Activated naive CD4-positive, alpha-beta T cell treated with anti-CD3 and anti-CD28 coated beads, Interleukin-2, amount 10 ng/mL, durations not matched to agents 7 days and 5 days (primary cell): Measurements from ENCODE around the gene MSANTD4.
"Not testable (repeated sequence)": the region's sequence is repeated elsewhere in the genome, so short reads cannot be mapped to it uniquely, and the experiment has no call there.

Experiments
- CTCF ChIA-PET: fragments of 350-600 bp; sonication (Branson Sonifier 250); formaldehyde crosslinking; loops from one replicate; lab custom pipeline; 2021; ENCODE audit warnings: antibody characterized with exemption; lab: Charles Lee
- DNase-seq: peaks from one replicate; pipeline ENCODE4 v3.0.0-alpha.2; 2020
- H3K27ac Mint-ChIP-seq: one replicate; pipeline ENCODE4 v1.8.0; 2021; ENCODE audit warnings: mild to moderate bottlenecking, moderate library complexity, mixed read lengths
- H3K27me3 Mint-ChIP-seq: one replicate; pipeline ENCODE4 v1.8.0; 2021; ENCODE audit warnings: mild to moderate bottlenecking, mixed read lengths
- H3K36me3 Mint-ChIP-seq: one replicate; pipeline ENCODE4 v1.8.0; 2021; ENCODE audit warnings: mixed read lengths
- H3K4me1 Mint-ChIP-seq: one replicate; pipeline ENCODE4 v1.8.0; 2021; ENCODE audit warnings: mixed read lengths
- H3K4me3 Mint-ChIP-seq: one replicate; pipeline ENCODE4 v1.8.0; 2021; ENCODE audit warnings: mild to moderate bottlenecking, moderate library complexity, mixed read lengths
- H3K9me3 Mint-ChIP-seq: one replicate; pipeline ENCODE4 v1.8.0; 2021; ENCODE audit warnings: mixed read lengths

Gene MSANTD4

DNA sequence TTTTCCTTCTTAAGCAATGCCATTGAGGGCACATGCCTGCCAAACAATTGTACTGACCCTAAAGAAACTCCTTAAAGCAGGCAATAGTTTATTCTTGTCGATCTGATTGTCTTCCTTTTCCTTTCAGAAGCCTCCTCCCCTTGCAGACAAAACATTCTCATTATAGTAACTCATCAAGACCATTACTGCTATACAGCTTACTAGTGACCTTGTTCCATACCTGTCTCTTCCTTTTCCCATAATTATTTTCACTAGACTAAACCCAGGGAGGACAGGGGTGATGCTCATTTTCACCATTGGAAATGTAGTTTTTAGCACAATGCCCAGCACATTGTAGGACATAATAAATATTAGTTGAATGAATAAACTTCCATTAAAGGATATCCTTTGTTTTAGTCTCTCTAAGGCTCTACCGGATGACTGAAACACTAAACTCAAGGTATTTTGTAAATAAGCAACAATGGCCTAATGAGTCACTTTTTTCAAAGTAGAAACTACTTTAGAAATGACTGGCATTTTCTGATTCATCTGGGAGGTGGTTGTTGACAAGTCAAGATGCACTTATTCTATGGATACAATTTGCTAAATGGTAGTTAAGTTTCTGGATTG is 9.3 kb upstream of the MSANTD4 start:
- no peaks in the 10 kb centered on the region for H3K4me1 Mint-ChIP-seq
- no peak overlapping the region for H3K4me3 Mint-ChIP-seq
- H3K36me3 Mint-ChIP-seq: no peaks in the 10 kb centered on the region
- H3K27ac Mint-ChIP-seq: no peak overlapping the region
- CTCF ChIA-PET: interaction anchor here (0.6 kb wide), 1 partner anchor 342 kb away, joined by 5 read pairs; no protein-coding TSS in a partner anchor
- no peaks in the 10 kb centered on the region for H3K9me3 Mint-ChIP-seq
- peaks cover 12% of the 10 kb centered on the region for H3K27me3 Mint-ChIP-seq
- DNase-seq: no peak

DNA sequence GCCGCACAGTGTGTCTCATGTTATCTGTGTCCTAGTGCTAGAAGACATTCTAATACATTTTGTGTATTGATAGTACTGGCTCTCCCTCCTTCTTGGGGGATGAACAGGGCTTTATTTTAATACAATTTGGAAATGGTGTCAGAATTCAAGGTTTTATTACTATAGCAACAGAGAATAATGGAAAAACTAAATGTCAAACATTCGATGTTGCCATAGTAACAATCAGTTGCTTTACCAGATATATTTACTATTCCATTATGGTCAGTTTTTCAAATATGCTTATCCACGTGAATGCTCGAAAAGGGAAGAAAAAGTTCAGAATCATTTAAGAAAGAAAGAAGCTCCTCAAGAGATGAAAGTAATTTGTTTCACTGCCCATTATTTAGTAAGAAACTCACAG is 8.6 kb upstream of the MSANTD4 start:
- Mint-ChIP-seq H3K4me3 (no peak overlapping the region), H3K36me3 (no peaks in the 10 kb centered on the region), H3K27me3 (peaks cover 8% of the 10 kb centered on the region), H3K4me1 (no peaks in the 10 kb centered on the region), H3K9me3 (no peaks in the 10 kb centered on the region), H3K27ac (no peak overlapping the region)
- no peak for DNase-seq
- CTCF ChIA-PET: interaction anchor here (0.6 kb wide), 1 partner anchor 343 kb away, joined by 5 read pairs; no protein-coding TSS in a partner anchor

DNA sequence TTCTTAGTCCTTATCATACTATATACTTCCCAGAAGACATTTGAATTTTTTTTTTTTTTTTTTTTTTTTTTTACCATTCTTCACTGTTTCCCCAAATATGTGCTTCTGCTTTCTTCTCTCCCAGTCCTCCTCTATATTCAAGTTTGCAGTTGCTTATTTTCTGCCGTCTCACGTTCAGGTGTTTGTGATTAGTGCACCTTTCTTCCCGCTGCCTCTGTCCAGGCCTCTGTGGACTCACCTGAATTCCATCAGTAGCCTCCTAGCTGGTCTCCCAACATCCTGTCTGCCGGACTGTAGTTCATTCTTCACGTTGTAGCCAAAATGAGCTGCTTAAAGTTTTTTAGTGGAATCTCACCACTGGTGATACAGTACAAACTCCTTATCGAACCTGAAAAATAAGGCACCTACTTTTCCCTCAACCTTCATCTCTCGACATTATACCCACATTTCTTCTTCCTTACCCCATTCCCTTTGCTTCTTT is 795 bp upstream of the MSANTD4 start:
- CTCF ChIA-PET: interaction anchor here (1.2 kb wide), 1 partner anchor 54 kb away, joined by 3 read pairs; the partner anchor contains the start of genes AASDHPPT and KBTBD3
- Mint-ChIP-seq H3K4me3 (peak overlapping the region; percentile 88), H3K27me3 (peaks cover 11% of the 10 kb centered on the region), H3K27ac (peak overlapping the region; percentile 82), H3K36me3 (peaks cover 22% of the 10 kb centered on the region), H3K4me1 (peaks cover 41% of the 10 kb centered on the region), H3K9me3 (no peaks in the 10 kb centered on the region)
- DNase-seq: no peak

DNA sequence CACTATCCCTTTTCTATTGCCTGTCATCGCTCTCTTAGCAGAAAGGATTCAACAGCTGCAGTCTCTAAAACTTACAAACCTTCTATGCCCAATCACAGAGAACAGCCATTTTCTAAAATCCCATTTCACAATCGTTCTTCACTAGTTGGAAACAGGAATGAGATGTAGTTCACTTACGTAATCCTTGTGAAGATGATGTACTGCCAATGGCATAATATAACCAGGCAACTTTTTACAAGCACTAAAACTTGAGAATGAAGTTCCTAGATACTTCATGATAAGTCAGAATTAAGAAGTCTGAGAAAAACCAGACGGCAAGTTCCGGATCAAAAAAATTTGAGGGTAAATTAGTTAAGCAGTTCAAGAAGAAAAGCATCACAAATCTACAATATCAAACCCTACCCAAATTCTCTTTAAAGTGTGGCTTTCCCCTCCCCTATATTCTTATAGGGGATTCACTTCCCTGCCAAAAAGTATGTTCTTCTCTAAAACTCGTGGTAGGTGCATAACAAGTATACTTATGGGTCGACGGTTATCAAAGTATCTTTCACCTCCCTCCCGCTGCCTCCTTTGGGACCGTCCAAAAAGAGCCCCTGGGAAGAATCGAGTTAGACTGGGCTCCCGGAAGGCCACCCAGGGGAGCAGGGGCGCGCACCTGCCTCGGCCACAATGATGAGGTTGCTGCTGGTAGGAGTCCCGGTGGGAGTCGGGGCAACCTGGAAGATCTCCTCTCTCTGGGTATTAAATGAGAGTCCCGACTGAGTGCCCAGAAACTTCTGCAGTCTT is 666 bp downstream of the MSANTD4 start:
- peak overlapping the region; percentile 88 for H3K4me3 Mint-ChIP-seq
- DNase-seq: no peak
- H3K27me3 Mint-ChIP-seq: peaks cover 11% of the 10 kb centered on the region
- H3K4me1 Mint-ChIP-seq: peaks cover 49% of the 10 kb centered on the region
- no peaks in the 10 kb centered on the region for H3K9me3 Mint-ChIP-seq
- H3K27ac Mint-ChIP-seq: peak overlapping the region; percentile 82
- CTCF ChIA-PET: interaction anchor here (0.8 kb wide), 1 partner anchor 58 kb away, joined by 3 read pairs; no protein-coding TSS in a partner anchor
- H3K36me3 Mint-ChIP-seq: peaks cover 28% of the 10 kb centered on the region

DNA sequence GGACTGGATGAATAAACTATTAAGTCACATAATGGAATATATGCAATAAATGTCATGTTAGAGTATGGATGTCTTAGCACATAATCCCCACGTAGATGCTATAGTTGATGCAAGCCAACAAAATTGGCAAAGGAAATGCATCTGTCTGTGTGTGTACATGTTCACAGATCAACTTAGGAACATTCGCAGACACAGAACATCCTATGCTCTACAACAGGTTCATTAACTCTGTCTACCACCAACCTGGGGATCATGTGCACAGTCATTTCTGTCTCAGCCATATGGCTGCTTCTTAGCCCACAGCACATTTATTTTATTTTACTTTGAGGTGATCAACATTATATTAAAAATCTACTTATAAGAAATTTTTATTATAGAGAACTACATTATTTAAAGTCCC is 4.9 kb downstream of the MSANTD4 start:
- no peaks in the 10 kb centered on the region for H3K9me3 Mint-ChIP-seq
- H3K36me3 Mint-ChIP-seq: peaks cover 37% of the 10 kb centered on the region
- CTCF ChIA-PET: no interaction called here
- no peak overlapping the region for H3K4me3 Mint-ChIP-seq
- H3K27ac Mint-ChIP-seq: no peak overlapping the region
- peaks cover 42% of the 10 kb centered on the region for H3K4me1 Mint-ChIP-seq
- H3K27me3 Mint-ChIP-seq: no peaks in the 10 kb centered on the region
- no peak for DNase-seq

DNA sequence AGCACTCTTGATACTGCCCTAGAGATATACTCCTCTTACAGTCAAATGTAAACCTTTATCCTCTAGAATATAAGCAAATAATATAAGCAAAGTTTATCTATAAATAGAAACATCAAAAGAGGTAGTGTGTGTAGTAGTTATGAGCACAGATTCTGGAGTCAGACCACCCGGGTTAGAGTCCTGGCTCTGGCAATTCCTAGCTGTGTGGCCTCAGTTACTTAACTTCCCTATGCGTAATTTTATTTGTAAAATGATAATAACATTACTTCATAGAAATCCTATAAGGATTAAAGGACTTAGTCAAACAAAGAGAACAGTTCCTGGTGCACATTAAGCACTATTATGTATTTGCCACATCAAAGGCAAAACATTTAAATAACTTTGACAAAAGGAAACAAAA is 7.0 kb downstream of the MSANTD4 start:
- H3K4me3 Mint-ChIP-seq: no peak overlapping the region
- no peaks in the 10 kb centered on the region for H3K9me3 Mint-ChIP-seq
- peaks cover 27% of the 10 kb centered on the region for H3K4me1 Mint-ChIP-seq
- CTCF ChIA-PET: no interaction called here
- H3K36me3 Mint-ChIP-seq: peaks cover 42% of the 10 kb centered on the region
- no peaks in the 10 kb centered on the region for H3K27me3 Mint-ChIP-seq
- no peak for DNase-seq
- no peak overlapping the region for H3K27ac Mint-ChIP-seq

DNA sequence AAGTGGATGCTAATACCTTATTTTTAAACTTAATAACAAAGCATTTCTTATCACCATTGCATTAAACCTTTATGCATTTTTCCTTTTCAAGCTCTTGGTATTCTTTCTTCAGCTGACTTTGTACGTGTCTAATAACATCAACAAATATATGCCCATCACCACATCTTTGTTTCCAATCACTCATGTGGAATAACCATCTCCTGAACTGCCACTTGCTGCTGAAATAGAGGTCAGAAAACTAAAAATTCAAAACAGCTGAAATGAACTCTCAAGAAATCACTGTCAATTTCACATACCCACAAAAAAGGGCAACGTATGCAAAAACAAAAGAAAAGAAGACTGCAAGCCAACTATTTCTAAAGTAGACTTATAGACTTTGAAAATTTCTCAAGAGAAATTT is 7.4 kb downstream of the MSANTD4 start:
- Mint-ChIP-seq H3K36me3 (peaks cover 42% of the 10 kb centered on the region), H3K4me3 (no peak overlapping the region), H3K27ac (no peak overlapping the region), H3K27me3 (no peaks in the 10 kb centered on the region), H3K9me3 (no peaks in the 10 kb centered on the region), H3K4me1 (peaks cover 22% of the 10 kb centered on the region)
- CTCF ChIA-PET: no interaction called here
- DNase-seq: no peak

DNA sequence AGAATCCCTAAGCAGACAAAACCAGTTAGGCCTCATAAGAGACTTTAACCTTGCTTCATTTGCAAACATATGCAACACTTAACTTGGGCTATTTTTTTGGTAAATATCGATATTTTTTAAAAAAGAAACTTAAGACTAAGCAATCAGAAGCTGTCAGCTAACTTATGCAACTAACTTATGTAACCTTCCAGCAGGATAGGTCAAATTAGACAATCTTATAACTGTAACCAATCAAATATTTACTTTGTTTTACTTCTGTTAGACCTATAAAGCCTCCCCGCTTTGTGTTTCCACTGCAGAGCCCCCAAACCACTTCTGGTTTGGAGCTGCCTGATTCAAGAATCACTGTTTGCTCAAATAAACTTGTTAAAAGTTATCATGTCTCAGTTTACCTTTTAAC is 8.0 kb downstream of the MSANTD4 start:
- DNase-seq: no peak
- Mint-ChIP-seq H3K27me3 (no peaks in the 10 kb centered on the region), H3K4me1 (peaks cover 20% of the 10 kb centered on the region), H3K27ac (no peak overlapping the region), H3K4me3 (no peak overlapping the region), H3K36me3 (peaks cover 44% of the 10 kb centered on the region), H3K9me3 (no peaks in the 10 kb centered on the region)
- CTCF ChIA-PET: no interaction called here

DNA sequence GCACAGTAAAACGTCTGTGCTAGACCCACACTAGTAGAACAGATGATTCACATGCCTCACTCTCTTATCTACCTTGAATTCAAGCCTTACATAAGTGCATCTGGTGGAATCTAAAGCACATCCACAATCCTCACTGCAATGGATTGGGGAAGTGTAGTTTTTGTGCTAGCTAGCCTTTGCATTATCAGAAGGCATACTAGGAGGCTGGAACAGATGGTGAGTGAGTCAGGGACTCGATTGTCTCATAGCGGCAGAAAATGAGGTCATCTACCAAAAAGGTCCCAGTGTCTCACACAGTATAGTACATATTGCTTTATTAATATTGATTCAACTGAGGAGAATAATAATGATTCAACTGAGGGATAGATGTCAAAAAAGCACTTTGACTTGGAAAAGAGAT is 9.3 kb downstream of the MSANTD4 start:
- CTCF ChIA-PET: no interaction called here
- Mint-ChIP-seq H3K27ac (no peak overlapping the region), H3K9me3 (no peaks in the 10 kb centered on the region), H3K4me3 (no peak overlapping the region), H3K27me3 (no peaks in the 10 kb centered on the region), H3K4me1 (peaks cover 12% of the 10 kb centered on the region), H3K36me3 (peaks cover 50% of the 10 kb centered on the region)
- no peak for DNase-seq

DNA sequence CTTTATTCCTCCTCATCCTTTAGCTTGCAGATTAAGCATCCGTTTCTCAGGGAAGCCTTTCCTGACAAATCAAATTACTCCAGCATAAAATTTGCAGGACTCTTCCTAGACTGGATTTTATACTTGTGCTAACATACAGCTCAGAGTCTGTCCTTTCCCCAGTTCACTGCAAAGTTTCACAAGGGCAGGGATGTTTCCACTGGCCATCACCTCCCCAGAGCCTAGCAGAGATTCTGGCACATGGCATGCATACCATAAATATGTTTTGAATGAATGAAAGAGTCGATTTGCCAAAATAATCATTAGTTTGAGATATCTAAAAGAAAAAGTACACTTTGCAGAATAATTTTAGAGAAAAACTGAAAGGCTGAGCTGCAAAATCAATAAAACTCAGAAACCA is 10.6 kb downstream of the MSANTD4 start:
- H3K4me1 Mint-ChIP-seq: peaks cover 5% of the 10 kb centered on the region
- H3K27ac Mint-ChIP-seq: no peak overlapping the region
- H3K9me3 Mint-ChIP-seq: no peaks in the 10 kb centered on the region
- no peak overlapping the region for H3K4me3 Mint-ChIP-seq
- peaks cover 59% of the 10 kb centered on the region for H3K36me3 Mint-ChIP-seq
- DNase-seq: no peak
- CTCF ChIA-PET: no interaction called here
- no peaks in the 10 kb centered on the region for H3K27me3 Mint-ChIP-seq

DNA sequence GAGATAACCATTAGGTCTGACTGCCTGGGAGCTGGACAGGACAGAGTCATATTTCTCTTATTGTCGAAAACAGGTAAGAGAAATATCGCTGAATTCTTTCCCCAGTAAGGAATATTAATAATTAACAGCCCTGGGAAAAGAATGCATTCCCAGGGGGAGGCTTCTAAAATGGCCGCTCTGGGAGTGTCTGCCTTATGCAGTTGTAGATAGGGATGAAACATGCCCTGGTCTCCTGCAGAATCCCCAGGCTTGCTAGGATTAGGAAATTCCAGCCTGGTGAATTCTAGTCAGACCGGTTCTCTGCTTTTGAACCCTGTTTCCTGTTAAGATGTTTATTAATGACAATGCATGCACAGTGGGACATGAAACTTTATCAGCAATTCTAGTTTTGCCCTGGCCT is 18.9 kb downstream of the MSANTD4 start:
- H3K4me3 Mint-ChIP-seq, DNase-seq, H3K9me3 Mint-ChIP-seq, CTCF ChIA-PET, H3K4me1 Mint-ChIP-seq, H3K27ac Mint-ChIP-seq, H3K27me3 Mint-ChIP-seq: not testable (repeated sequence)
- peaks cover 53% of the 10 kb centered on the region for H3K36me3 Mint-ChIP-seq

DNA sequence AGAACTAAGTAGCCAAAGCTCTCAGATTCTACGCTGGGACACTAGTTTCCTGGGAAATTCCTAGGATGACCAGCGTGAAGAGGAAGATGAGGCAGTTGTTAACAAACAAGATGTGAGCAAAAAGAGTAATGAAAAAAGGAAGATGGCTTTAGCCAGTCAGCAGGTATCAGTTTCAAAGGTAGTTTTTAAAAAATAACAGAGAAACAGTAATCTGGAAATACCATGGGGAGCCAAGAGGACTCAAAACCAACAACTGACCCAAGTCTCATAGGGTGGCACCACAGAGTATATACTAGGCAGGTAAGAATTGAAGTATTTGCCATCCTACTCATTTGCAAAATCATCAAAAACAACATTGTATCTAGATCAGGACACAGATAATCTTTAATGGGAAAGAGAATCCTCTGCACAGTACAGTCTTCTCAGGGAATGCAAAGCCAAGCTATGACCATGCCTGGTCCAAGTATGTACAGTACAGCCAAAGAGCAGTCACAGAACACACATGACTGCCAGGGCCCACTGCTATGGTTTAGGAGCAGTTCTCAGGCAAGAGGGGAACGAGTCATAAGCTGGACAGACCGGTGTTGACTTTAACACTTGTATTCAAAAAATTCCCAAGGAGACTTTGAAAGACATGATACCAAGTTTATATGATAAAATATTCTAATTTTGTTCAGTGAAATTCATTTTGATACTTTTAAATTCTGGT is 20.6 kb downstream of the MSANTD4 start:
- CTCF ChIA-PET: no interaction called here
- Mint-ChIP-seq H3K9me3 (peaks cover 8% of the 10 kb centered on the region), H3K27ac (no peak overlapping the region), H3K27me3 (no peaks in the 10 kb centered on the region), H3K4me3 (no peak overlapping the region), H3K4me1 (no peaks in the 10 kb centered on the region), H3K36me3 (peaks cover 43% of the 10 kb centered on the region)
- DNase-seq: no peak

DNA sequence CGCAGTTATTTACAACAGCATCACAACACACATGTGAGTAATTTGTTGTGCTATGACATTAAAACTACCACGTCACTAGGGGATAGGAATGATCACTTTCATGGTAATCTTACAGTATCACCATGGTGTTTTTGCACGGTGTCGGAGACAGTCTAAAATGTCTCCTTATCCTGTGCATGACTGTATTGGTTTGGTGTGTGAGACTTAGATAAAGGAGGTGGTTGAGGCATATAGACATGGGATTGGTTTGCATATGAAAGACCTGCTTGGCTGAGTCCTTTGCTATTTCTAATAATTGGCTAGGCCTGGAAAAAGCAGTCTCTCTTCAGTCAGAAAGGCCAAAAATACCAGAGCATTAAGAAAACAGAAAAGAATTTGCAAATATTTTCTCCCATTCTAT is 30.2 kb downstream of the MSANTD4 start:
- CTCF ChIA-PET: no interaction called here
- Mint-ChIP-seq H3K4me3 (no peak overlapping the region), H3K4me1 (no peaks in the 10 kb centered on the region), H3K27ac (no peak overlapping the region), H3K36me3 (peaks cover 16% of the 10 kb centered on the region), H3K9me3 (peaks cover 3% of the 10 kb centered on the region), H3K27me3 (no peaks in the 10 kb centered on the region)
- DNase-seq: no peak

DNA sequence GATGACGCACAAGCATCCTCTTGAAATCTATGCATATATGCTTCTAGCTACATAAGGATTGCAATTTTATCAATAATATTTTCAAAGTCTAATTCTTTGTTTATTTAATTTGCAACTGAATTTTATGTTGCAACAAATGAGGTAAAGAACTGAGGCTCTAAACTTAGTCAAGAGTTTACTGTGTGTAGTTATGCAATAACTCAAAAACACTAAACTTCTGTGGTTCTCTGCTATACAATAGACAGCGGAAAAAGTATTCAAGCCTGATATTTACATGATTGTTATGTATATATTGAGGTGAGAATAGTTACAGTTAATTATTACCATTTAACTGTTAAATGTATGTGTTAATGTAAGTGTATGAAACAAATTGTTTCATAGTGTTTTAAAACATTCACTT is 32.9 kb downstream of the MSANTD4 start:
- Mint-ChIP-seq H3K4me1 (no peaks in the 10 kb centered on the region), H3K27me3 (no peaks in the 10 kb centered on the region), H3K36me3 (peaks cover 3% of the 10 kb centered on the region), H3K4me3 (no peak overlapping the region), H3K27ac (no peak overlapping the region), H3K9me3 (peaks cover 3% of the 10 kb centered on the region)
- no peak for DNase-seq
- CTCF ChIA-PET: no interaction called here
